ENCODE measurements around the gene RIMBP3B.
"Not testable (repeated sequence)": the region's sequence is repeated elsewhere in the genome, so short reads cannot be mapped to it uniquely, and the experiment has no call there.

The RIMBP3B gene

DNA sequence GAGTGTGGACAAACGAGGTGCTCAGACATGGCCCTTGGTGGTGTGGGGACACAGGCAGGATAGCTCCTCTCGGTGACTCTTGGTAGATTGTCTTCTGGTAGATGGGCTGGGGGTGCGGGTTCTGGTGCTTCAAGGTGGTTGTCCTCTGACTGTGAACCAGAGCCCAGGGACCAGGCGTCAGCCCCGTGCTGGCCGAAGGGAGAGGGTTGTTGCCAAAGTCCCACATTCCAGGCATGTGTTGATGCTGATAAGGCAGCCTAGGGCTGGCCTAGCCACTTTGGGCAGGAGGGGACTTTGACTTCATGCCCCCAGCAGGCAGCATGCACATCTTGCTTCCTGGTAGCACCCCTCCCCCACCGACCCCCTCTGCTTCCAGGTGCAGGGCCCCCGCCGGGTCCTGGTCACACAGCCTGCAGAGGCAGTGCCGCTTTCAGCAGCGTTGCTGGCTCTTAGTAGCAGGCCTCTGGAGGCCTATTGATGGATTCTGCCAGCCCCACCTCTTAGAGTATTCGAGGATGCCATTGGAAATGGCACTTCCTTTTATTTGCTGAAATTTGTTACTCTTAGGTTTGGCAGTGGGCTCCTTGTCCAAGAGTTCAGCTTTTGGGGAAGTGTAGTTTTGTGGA lies 40.6 kb downstream of the RIMBP3B start:
- H2AFZ ChIP-seq (ENCODE audit: low read depth, low read length, severe bottlenecking); H3K9me3 ChIP-seq (ENCODE audit: insufficient read depth, low read length); H3K27me3 ChIP-seq (ENCODE audit: low read length); H4K20me1 ChIP-seq (ENCODE audit: low read depth, low read length); H3K4me2 ChIP-seq (ENCODE audit: low read depth, low read length, poor library complexity, severe bottlenecking); H3K27ac ChIP-seq (ENCODE audit: low read depth, low read length); H3K9ac ChIP-seq (ENCODE audit: low read length); H3K9me2 ChIP-seq (replicated peaks; ENCODE audit: insufficient read depth, low read length); H3K79me2 ChIP-seq (ENCODE audit: insufficient read depth, low read length); H3K36me3 ChIP-seq (ENCODE audit: low read length); H3F3A ChIP-seq (ENCODE audit: insufficient read depth); H3K4me3 ChIP-seq (ENCODE audit: insufficient read depth, low read length, poor library complexity, severe bottlenecking): not testable (repeated sequence)

DNA sequence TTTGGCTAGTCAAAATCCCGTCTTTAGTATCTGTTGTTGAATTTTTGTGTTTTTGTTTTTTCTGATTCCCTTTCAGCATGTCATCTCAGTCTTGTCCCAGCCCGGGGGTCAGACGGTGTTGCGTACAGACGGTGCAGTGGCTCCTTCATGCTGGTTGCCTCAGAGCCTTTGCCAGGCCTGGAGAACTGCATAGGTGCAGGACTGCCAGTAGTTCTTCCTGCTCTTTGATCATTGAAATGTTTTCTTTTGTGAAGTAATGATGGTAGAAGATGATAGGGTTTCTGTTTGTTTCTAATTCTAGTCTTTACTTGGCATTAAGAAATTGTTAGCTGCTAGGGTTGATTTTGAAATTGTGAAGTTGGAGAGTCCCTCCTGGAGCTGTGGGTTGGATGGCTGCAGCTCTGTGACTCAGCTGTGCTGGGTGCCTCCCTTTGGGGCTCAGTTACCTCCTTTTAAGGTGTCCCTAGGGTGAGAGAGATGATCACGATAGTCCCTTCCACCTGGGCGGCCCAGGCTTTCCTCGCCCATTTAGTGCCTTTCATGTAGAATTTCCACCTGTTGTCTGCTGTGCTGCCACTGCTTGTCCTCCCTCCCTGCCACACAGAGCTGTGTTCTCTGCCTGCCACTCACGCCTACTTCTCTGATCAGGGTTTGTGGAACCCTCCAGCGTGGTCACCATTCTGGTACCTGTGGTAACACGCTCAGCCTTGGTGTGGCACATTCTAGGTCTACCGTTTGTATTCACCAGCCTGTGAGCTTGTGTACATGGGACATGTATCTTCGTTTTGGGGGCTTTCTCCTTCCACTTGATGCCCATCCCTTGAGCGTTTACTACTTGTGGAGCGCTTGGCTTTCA lies 51.1 kb downstream of the RIMBP3B start:
- not testable (repeated sequence) for H3K79me2 ChIP-seq (ENCODE audit: insufficient read depth, low read length); H4K20me1 ChIP-seq (ENCODE audit: low read depth, low read length)

GRCh38 chr22:21435998-21436810 lies 52.7 kb downstream of the RIMBP3B start:
- H3K9ac ChIP-seq (ENCODE audit: low read length); H3K27ac ChIP-seq (ENCODE audit: low read depth, low read length); H3K27me3 ChIP-seq (ENCODE audit: low read length); H3K9me3 ChIP-seq (ENCODE audit: insufficient read depth, low read length); H3F3A ChIP-seq (ENCODE audit: insufficient read depth); H3K79me2 ChIP-seq (ENCODE audit: insufficient read depth, low read length); H2AFZ ChIP-seq (ENCODE audit: low read depth, low read length, severe bottlenecking); H3K9me2 ChIP-seq (replicated peaks; ENCODE audit: insufficient read depth, low read length); H3K4me3 ChIP-seq (ENCODE audit: insufficient read depth, low read length, poor library complexity, severe bottlenecking); H3K36me3 ChIP-seq (ENCODE audit: low read length); H3K4me2 ChIP-seq (ENCODE audit: low read depth, low read length, poor library complexity, severe bottlenecking); H4K20me1 ChIP-seq (ENCODE audit: low read depth, low read length): not testable (repeated sequence)

More for the DNA sequence above, 51.1 kb downstream of the RIMBP3B start:
- not testable (repeated sequence) for H3K4me2 ChIP-seq (ENCODE audit: low read depth, low read length, poor library complexity, severe bottlenecking); H3K9ac ChIP-seq (ENCODE audit: low read length); H3F3A ChIP-seq (ENCODE audit: insufficient read depth); H3K27me3 ChIP-seq (ENCODE audit: low read length); H3K4me3 ChIP-seq (ENCODE audit: insufficient read depth, low read length, poor library complexity, severe bottlenecking); H3K27ac ChIP-seq (ENCODE audit: low read depth, low read length); H2AFZ ChIP-seq (ENCODE audit: low read depth, low read length, severe bottlenecking); H3K9me3 ChIP-seq (ENCODE audit: insufficient read depth, low read length); H3K9me2 ChIP-seq (replicated peaks; ENCODE audit: insufficient read depth, low read length); H3K36me3 ChIP-seq (ENCODE audit: low read length)

DNA sequence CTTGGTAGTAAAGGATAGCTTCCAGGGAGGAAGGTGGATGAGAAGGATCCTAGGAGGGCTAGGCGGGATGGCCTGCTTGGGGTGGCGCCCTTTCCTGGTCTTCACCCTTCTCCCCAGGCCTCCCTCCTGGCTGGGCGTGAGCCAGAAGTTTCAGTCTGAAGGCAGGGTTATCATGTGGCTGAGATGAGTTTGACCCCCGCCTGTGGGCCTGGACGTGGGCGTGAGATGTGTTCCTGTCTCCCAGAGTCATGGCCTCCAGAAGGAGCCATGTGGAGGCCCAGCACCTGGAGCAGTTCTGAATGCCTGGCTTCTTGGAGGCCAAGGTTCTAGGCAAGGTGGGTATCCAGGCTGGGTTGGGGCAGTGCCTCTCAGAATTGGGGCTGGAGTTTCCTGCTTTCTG lies 54.5 kb downstream of the RIMBP3B start:
- H3K9ac ChIP-seq (ENCODE audit: low read length); H2AFZ ChIP-seq (ENCODE audit: low read depth, low read length, severe bottlenecking); H3K79me2 ChIP-seq (ENCODE audit: insufficient read depth, low read length); H3K9me3 ChIP-seq (ENCODE audit: insufficient read depth, low read length); H3K4me3 ChIP-seq (ENCODE audit: insufficient read depth, low read length, poor library complexity, severe bottlenecking); H3K9me2 ChIP-seq (replicated peaks; ENCODE audit: insufficient read depth, low read length); H4K20me1 ChIP-seq (ENCODE audit: low read depth, low read length); H3K27me3 ChIP-seq (ENCODE audit: low read length); H3K4me2 ChIP-seq (ENCODE audit: low read depth, low read length, poor library complexity, severe bottlenecking); H3F3A ChIP-seq (ENCODE audit: insufficient read depth); H3K36me3 ChIP-seq (ENCODE audit: low read length); H3K27ac ChIP-seq (ENCODE audit: low read depth, low read length): not testable (repeated sequence)

Measured in SU-DHL-6 (cell line).